Osteocyte (in vitro differentiated cells): ENCODE measurements around the gene PKNOX1. TPM values are rescaled to one million over a fixed set of nuclear protein-coding genes. Genes with fewer than 3 reads are reported as not detected.
"Not testable (repeated sequence)": the region's sequence is repeated elsewhere in the genome, so short reads cannot be mapped to it uniquely, and the experiment has no call there.

Experiments used
- DNase-seq: peaks from one replicate; pipeline ENCODE4 v3.0.0; 2021; ENCODE audit warnings: mixed read lengths; ENCODE audit not compliant: unreplicated experiment; ENCODE audit errors: extremely low spot score
- H3K27ac Mint-ChIP-seq: one replicate; pipeline ENCODE4 v1.8.0; 2021; ENCODE audit warnings: mild to moderate bottlenecking, mixed read lengths; ENCODE audit not compliant: unreplicated experiment
- H3K27me3 Mint-ChIP-seq: one replicate; pipeline ENCODE4 v1.8.0; 2021; ENCODE audit warnings: mixed read lengths; ENCODE audit not compliant: unreplicated experiment
- H3K36me3 Mint-ChIP-seq: one replicate; pipeline ENCODE4 v1.8.0; 2021; ENCODE audit warnings: mixed read lengths; ENCODE audit not compliant: unreplicated experiment
- H3K4me1 Mint-ChIP-seq: one replicate; pipeline ENCODE4 v1.8.0; 2021; ENCODE audit warnings: mixed read lengths; ENCODE audit not compliant: unreplicated experiment
- H3K4me3 Mint-ChIP-seq: one replicate; pipeline ENCODE4 v1.8.0; 2021; ENCODE audit warnings: mild to moderate bottlenecking, moderate library complexity, mixed read lengths; ENCODE audit not compliant: unreplicated experiment
- H3K9me3 Mint-ChIP-seq: one replicate; pipeline ENCODE4 v1.8.0; 2021; ENCODE audit warnings: mixed read lengths; ENCODE audit not compliant: unreplicated experiment
- long read RNA-seq: library from polyadenylated mRNA; unstranded; transcript quantifications from one replicate; pipeline ENCODE4 v2.0.0, GENCODE V29; 2021
- total RNA-seq: library from RNA; stranded (reverse); gene quantifications from 2 replicates; pipeline ENCODE4 v1.2.1, GENCODE V29; 2021
- TF ChIP-seq, protein P1 (sequence below): fragments of 200-600 bp; sonication (generic); IDR thresholded peaks from 2 replicates; pipeline ENCODE4 v1.5.0; 2021; ENCODE audit warnings: antibody characterized with exemption, mild to moderate bottlenecking, moderate library complexity

PKNOX1 gene
- 12.2 and 14.2 TPM in 2 replicates for total RNA-seq
- long read RNA-seq, full-length matches to known transcripts, result 45 of 57 reads
- long read RNA-seq, partial matches to known transcripts, result 7 of 57 reads
- long read RNA-seq, other reads (novel, unspliced or antisense), result 5 of 57 reads

DNA sequence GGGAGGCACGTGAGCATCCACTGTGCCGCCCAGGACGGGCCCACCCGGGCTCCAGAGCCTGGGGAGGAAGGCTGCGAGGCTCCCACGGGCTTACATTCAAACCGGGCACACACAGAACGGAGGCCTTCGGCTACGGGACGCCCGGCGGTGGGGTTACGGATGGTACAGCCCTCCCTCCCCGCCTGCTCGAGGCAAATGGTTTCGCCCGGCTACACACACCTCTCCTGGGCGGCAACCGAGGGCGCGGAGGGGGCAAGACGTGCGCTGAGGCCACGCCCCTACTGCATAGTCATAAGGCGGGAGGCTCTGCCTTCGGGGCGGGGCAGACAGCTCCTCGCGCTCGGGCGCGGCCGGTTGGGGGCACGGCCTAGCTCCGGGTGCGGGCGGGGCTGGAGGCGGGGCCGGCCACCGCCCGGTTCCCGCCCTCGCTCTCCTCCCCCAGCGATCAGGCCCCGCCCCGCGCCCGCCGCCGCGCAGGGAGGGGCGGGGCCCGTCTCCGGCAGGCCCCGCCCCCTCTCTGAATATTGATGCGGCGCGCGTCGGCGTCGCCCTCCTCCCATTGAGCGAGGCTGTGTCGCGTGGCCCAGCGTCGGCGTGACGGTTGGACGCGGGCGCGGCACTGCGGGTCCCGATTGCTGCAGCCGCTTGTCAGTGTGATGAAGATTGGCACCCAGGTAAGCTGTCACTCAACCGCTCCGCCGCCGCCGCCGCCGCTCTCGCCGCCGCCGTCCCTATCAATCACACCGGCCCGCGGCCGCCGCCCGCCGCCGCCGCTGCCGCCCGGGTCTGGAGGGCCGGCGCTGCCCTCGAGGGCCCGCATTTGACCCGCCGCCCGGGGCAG is at the start of gene PKNOX1:
PKNOX1 (plus strand) TSS at position 572 of the 841 bp plus-strand sequence. CDS start 29,820 bp downstream, outside the sequence.
- TF ChIP-seq, protein P1, sequence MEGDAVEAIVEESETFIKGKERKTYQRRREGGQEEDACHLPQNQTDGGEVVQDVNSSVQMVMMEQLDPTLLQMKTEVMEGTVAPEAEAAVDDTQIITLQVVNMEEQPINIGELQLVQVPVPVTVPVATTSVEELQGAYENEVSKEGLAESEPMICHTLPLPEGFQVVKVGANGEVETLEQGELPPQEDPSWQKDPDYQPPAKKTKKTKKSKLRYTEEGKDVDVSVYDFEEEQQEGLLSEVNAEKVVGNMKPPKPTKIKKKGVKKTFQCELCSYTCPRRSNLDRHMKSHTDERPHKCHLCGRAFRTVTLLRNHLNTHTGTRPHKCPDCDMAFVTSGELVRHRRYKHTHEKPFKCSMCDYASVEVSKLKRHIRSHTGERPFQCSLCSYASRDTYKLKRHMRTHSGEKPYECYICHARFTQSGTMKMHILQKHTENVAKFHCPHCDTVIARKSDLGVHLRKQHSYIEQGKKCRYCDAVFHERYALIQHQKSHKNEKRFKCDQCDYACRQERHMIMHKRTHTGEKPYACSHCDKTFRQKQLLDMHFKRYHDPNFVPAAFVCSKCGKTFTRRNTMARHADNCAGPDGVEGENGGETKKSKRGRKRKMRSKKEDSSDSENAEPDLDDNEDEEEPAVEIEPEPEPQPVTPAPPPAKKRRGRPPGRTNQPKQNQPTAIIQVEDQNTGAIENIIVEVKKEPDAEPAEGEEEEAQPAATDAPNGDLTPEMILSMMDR, result no peak
- Mint-ChIP-seq H3K27me3 (no peaks in the 10 kb centered on the region), H3K4me3 (peak within 1 kb of the TSS; percentile 87), H3K27ac (peak within 1 kb of the TSS; percentile 94), H3K4me1 (peaks cover 18% of the 10 kb centered on the region), H3K36me3 (peaks cover 10% of the 10 kb centered on the region), H3K9me3 (peaks cover 6% of the 10 kb centered on the region)
- DNase-seq, result peak; percentile 100

- Mint-ChIP-seq H3K4me1 (peaks cover 11% of the 10 kb centered on the region), H3K9me3 (no peaks in the 10 kb centered on the region), H3K4me3 (no peak within 1 kb of the TSS), H3K36me3 (no peaks in the 10 kb centered on the region), H3K27me3 (no peaks in the 10 kb centered on the region), H3K27ac (no peak within 1 kb of the TSS)
- TF ChIP-seq, protein P1, result no peak
- DNase-seq, result no peak
Measured at GRCh38 chr21:42925114-42925926, 49.0 kb upstream of the PKNOX1 start, which contains the start of gene ERVH48-1. ERVH48-1 (minus strand) TSS chr21:42925630; CDS start chr21:42919006, 6,624 bp downstream.

- H3K4me3 Mint-ChIP-seq, H3K9me3 Mint-ChIP-seq, H3K27ac Mint-ChIP-seq, H3K27me3 Mint-ChIP-seq, DNase-seq, H3K36me3 Mint-ChIP-seq: not testable (repeated sequence)
- H3K4me1 Mint-ChIP-seq, result peaks cover 11% of the 10 kb centered on the region
Measured at GRCh38 chr21:42927474-42928200, 46.7 kb upstream of the PKNOX1 start.

DNA sequence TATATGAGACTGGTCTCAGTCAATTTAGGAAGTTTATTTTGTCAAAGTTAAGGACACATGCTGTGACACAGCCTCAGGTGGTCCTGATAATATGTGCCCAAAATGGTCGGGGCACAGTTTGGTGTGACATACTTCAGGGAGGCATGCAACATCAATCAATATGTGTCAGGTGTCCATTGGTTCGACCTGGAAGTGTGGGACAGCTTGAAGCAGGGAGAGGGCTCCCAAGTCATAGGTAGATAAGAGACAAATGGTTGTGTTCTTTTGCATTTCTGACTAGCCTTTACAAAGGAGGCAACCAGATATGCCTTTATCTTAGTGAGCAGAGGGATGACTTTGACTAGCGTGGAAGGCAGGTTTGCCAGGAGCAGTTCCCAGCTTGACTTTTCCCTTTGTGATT is 44.4 kb upstream of the PKNOX1 start:
- DNase-seq, result no peak
- Mint-ChIP-seq H3K27me3 (no peaks in the 10 kb centered on the region), H3K27ac (no peak overlapping the region), H3K36me3 (no peaks in the 10 kb centered on the region), H3K4me3 (no peak overlapping the region), H3K9me3 (no peaks in the 10 kb centered on the region), H3K4me1 (peaks cover 1% of the 10 kb centered on the region)
- TF ChIP-seq, protein P1, result no peak

GRCh38 chr21:42931560-42932235 is 42.7 kb upstream of the PKNOX1 start:
- DNase-seq, result no peak
- Mint-ChIP-seq H3K4me3 (no peak overlapping the region), H3K27me3 (no peaks in the 10 kb centered on the region), H3K4me1 (peaks cover 1% of the 10 kb centered on the region), H3K27ac (no peak overlapping the region), H3K9me3 (no peaks in the 10 kb centered on the region), H3K36me3 (no peaks in the 10 kb centered on the region)
- TF ChIP-seq, protein P1, result no peak

DNA sequence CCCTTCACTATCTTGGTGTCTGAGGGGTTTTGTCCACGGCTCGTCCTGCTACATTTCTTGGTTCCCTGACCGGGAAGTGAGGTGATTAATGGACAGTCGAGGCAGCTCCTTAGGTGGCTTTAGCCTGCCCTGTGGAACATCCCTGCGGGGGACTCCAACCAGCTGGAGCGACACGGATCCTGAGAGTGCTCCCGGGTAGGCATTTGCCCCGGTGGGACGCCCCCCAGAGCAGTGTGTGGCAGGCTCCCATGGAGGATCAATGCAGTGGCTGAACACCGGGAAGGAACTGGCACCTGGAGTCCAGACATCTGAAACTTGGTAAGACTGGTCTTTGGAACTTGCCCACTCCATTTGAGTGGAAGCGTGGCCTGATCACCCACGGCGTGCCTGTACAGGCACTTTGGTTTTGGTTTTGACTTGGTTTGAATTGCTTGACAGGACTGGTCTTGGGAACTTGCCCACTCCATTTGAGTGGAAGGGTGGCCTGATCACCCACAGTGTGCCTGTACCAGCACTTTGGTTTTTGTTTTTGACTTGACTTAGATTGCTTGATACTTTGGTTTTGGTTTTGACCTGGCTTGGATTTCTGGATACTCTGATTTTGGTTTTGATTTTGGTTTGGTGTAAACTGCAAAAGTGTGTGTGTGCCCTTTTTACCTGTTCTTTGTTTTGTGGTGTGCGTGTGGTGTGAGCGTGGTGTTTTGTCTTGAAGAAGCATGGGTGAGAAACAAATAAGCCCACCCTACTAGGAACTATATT is 41.8 kb upstream of the PKNOX1 start:
- not testable (repeated sequence) for H3K4me3 Mint-ChIP-seq, H3K9me3 Mint-ChIP-seq, H3K27ac Mint-ChIP-seq, DNase-seq, H3K36me3 Mint-ChIP-seq, H3K27me3 Mint-ChIP-seq, H3K4me1 Mint-ChIP-seq
